ENCODE measurements around the gene TRRAP. TPM values are rescaled to one million over a fixed set of nuclear protein-coding genes. Genes with fewer than 3 reads are reported as not detected.
"Not testable (repeated sequence)": the region's sequence is repeated elsewhere in the genome, so short reads cannot be mapped to it uniquely, and the experiment has no call there.

TRRAP gene
- total RNA-seq, 1 experiment from 2014 or later = 55.8 TPM

DNA sequence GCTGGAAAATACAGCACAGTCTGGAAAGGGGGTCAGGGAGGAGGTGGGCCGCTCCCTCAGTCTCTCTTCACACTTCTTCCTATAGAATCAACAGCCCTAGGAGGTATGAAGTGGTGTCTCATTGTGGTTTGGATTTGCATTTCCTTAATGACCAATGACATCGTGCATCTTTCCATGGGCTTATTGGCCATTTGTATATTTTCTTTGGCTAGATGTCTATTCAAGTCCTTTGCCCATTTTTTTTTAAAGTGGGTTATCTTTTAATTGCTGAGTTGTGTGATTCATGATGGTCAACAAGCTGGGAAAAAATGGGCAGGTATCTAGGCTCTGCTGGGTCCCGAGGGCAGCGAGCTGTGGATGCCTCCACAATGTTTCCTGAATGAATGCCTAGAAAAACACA, 37.6 kb upstream of the TRRAP start:
- DNase-seq = no peak
- ChIA-PET POLR2A (ENCODE audit: unreplicated experiment) (no interaction called here), CTCF (interaction anchor here (0.6 to 1.2 kb wide), 8 partner anchors 9 to 968 kb away, joined by 3 to 15 read pairs (median 4); partner anchors contain the start of genes ASNS and TRRAP)
- BruUV-seq (replicated peaks) = no TSS peak
- H3K4me2 ChIP-seq = no peak overlapping the region
- no peaks in the 10 kb centered on the region for H3K36me3 ChIP-seq (ENCODE audit: low read depth)
- no peak overlapping the region for H3K27ac ChIP-seq
- no peaks in the 10 kb centered on the region for H3K9me3 ChIP-seq (ENCODE audit: insufficient read depth, low read depth)
- no peaks in the 10 kb centered on the region for H3K27me3 ChIP-seq (ENCODE audit: insufficient read depth, low read depth)
- 0 out of 2 replicates have a peak, but pooled peaks cover 3% of the 10 kb centered on the region for H3F3A ChIP-seq (ENCODE audit: insufficient read depth, low read depth)
- H2AFZ ChIP-seq = no peak overlapping the region
- H4K20me1 ChIP-seq (ENCODE audit: insufficient read depth) = no peaks in the 10 kb centered on the region
- H3K79me2 ChIP-seq (ENCODE audit: low read depth) = no peaks in the 10 kb centered on the region
- TF ChIP-seq, protein P1, sequence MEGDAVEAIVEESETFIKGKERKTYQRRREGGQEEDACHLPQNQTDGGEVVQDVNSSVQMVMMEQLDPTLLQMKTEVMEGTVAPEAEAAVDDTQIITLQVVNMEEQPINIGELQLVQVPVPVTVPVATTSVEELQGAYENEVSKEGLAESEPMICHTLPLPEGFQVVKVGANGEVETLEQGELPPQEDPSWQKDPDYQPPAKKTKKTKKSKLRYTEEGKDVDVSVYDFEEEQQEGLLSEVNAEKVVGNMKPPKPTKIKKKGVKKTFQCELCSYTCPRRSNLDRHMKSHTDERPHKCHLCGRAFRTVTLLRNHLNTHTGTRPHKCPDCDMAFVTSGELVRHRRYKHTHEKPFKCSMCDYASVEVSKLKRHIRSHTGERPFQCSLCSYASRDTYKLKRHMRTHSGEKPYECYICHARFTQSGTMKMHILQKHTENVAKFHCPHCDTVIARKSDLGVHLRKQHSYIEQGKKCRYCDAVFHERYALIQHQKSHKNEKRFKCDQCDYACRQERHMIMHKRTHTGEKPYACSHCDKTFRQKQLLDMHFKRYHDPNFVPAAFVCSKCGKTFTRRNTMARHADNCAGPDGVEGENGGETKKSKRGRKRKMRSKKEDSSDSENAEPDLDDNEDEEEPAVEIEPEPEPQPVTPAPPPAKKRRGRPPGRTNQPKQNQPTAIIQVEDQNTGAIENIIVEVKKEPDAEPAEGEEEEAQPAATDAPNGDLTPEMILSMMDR (conservative IDR thresholded peaks at IDR 0.05) = no peak
- no peak for TF ChIP-seq EZH2 (IDR thresholded peaks at IDR 0.05; ENCODE audit: low read depth)
- H3K4me1 ChIP-seq (replicated peaks; ENCODE audit: insufficient read depth) = no peaks in the 10 kb centered on the region
- no peaks in the 10 kb centered on the region for H3K9me2 ChIP-seq (ENCODE audit: insufficient read depth)
- no peak overlapping the region for H3K4me3 ChIP-seq
- intact Hi-C loops (cut with micrococcal nuclease; ENCODE audit: unreplicated experiment) = loop anchor here (1.0 to 10.0 kb wide), 3 partner anchors 37 to 556 kb away; partner anchors contain the start of genes BRI3 and TRRAP

DNA sequence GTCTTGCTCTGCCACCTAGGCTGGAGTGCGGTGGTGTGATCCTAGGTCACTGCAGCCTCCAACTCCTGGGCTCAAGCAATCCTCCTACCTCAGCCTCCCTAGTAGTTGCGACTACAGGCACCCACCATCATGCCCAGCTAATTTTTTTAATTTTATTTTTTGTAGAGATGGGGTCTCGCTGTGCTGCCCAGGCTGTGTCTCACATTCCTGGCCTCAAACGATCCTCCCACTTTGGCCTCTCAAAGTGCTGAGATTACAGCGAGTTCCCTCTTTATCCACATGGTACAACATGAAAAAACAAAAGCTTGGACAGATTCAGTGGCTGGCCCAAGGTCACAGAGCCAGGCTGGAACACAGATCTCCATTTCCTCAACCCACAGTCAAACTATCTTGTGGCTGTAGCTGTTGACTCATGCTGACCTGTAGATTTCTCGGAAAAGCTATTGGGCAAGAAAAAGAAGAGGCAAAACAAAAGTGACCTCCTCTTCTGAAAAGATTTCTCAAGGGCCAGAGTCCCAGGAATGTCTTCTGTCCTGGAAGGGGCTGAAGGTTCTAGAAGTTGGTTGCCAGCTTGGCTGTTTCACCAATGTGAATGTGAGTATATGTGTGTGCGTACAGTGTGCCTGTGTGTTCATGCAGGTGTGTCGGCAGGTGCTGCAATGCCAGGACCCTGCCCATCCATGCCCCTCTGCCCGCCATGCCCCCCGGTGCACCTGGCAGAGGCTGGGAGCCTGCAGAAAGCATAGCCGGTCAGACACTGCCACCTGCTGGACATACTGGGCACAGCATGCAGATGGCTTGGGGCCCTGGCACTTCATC, 36.9 kb upstream of the TRRAP start:
- Histone ChIP-seq H3K4me2 (peak overlapping the region; percentile 21), H3K9me2 (ENCODE audit: insufficient read depth) (no peaks in the 10 kb centered on the region), H3K79me2 (ENCODE audit: low read depth) (no peaks in the 10 kb centered on the region), H2AFZ (no peak overlapping the region), H4K20me1 (ENCODE audit: insufficient read depth) (no peaks in the 10 kb centered on the region), H3K4me3 (no peak overlapping the region), H3K4me1 (replicated peaks; ENCODE audit: insufficient read depth) (no peaks in the 10 kb centered on the region), H3K27me3 (ENCODE audit: insufficient read depth, low read depth) (no peaks in the 10 kb centered on the region), H3K36me3 (ENCODE audit: low read depth) (no peaks in the 10 kb centered on the region), H3K9me3 (ENCODE audit: insufficient read depth, low read depth) (no peaks in the 10 kb centered on the region), H3K27ac (no peak overlapping the region), H3F3A (ENCODE audit: insufficient read depth, low read depth) (0 out of 2 replicates have a peak, but pooled peaks cover 3% of the 10 kb centered on the region)
- ChIA-PET CTCF (interaction anchor here (0.5 to 1.2 kb wide), 9 partner anchors 10 to 1241 kb away, joined by 3 to 6 read pairs (median 4); partner anchors contain the start of gene ASNS), POLR2A (ENCODE audit: unreplicated experiment) (no interaction called here)
- DNase-seq = peak; percentile 72 to 76
- intact Hi-C loops (cut with micrococcal nuclease; ENCODE audit: unreplicated experiment) = loop anchor here (1.0 to 10.0 kb wide), 3 partner anchors 36 to 557 kb away; partner anchors contain the start of genes BRI3 and TRRAP
- TF ChIP-seq, protein P1 (conservative IDR thresholded peaks at IDR 0.05) = peak; percentile 98
- no peak for TF ChIP-seq EZH2 (IDR thresholded peaks at IDR 0.05; ENCODE audit: low read depth)
- no TSS peak for BruUV-seq (replicated peaks)

DNA sequence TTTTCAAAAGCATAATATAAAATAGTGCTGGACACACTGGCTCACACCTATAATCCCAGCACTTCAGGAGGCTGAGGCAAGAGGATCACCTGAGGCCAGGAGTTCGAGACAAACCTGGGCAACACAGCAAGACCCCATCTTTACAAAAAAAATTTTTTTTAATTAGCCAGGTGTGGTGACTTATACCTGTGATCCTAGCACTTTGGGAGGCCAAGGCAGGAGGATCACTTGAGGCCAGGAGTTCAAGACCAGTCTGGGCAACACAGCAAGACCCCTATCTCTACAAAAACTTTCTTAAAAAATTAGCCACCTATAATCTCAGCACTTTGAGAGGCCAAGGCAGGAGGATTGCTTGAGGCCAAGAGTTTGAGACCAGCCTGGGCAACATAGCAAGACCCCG, 35.8 kb upstream of the TRRAP start:
- H2AFZ ChIP-seq; POLR2A ChIA-PET (ENCODE audit: unreplicated experiment); H3K27me3 ChIP-seq (ENCODE audit: insufficient read depth, low read depth); H3K79me2 ChIP-seq (ENCODE audit: low read depth); H3K4me2 ChIP-seq; H3K27ac ChIP-seq; H3F3A ChIP-seq (ENCODE audit: insufficient read depth, low read depth); H3K4me3 ChIP-seq; H3K36me3 ChIP-seq (ENCODE audit: low read depth); H4K20me1 ChIP-seq (ENCODE audit: insufficient read depth); H3K9me3 ChIP-seq (ENCODE audit: insufficient read depth, low read depth); H3K9me2 ChIP-seq (ENCODE audit: insufficient read depth); H3K4me1 ChIP-seq (replicated peaks; ENCODE audit: insufficient read depth); DNase-seq; BruUV-seq (replicated peaks): not testable (repeated sequence)
- intact Hi-C loops (cut with micrococcal nuclease; ENCODE audit: unreplicated experiment) = loop anchor here (5.0 to 10.0 kb wide), 2 partner anchors 35 to 558 kb away; partner anchors contain the start of genes BRI3 and TRRAP
- CTCF ChIA-PET = interaction anchor here (0.6 kb wide), 1 partner anchor 760 kb away, joined by 3 read pairs; no protein-coding TSS in a partner anchor
